HG02610 (cell line): ENCODE measurements around the gene FERMT3.
"Not testable (repeated sequence)": the region's sequence is repeated elsewhere in the genome, so short reads cannot be mapped to it uniquely, and the experiment has no call there.

Experiments used
- ATAC-seq: cut with Tn5 transposase; IDR thresholded peaks from one replicate; pipeline ENCODE4 v1.9.1; 2021; ENCODE audit warnings: mild to moderate bottlenecking, moderate library complexity; ENCODE audit not compliant: unreplicated experiment

Gene FERMT3

GRCh38 chr11:64206457-64207255 is at the start of gene FERMT3:
Gene FERMT3, plus strand, starts transcription at chr11:64206721. Its CDS starts 644 bp downstream, at chr11:64207365.
- ATAC-seq, result peak; percentile 37

- ATAC-seq, result no peak
Measured at GRCh38 chr11:64157631-64158394, 48.7 kb upstream of the FERMT3 start.

GRCh38 chr11:64161037-64161436 is 45.5 kb upstream of the FERMT3 start:
- no peak for ATAC-seq

GRCh38 chr11:64162769-64163168 is 43.8 kb upstream of the FERMT3 start:
- ATAC-seq, result not testable (repeated sequence)

GRCh38 chr11:64163951-64164350 is 42.6 kb upstream of the FERMT3 start:
- ATAC-seq, result no peak

- ATAC-seq, result no peak
Measured at GRCh38 chr11:64164392-64165312, 41.9 kb upstream of the FERMT3 start.

GRCh38 chr11:64165481-64165841 is 41.1 kb upstream of the FERMT3 start:
- no peak for ATAC-seq

- peak; percentile 74 for ATAC-seq
Measured at GRCh38 chr11:64165842-64166635, 40.5 kb upstream of the FERMT3 start, which contains the start of gene MACROD1. Gene MACROD1, minus strand, starts transcription at chr11:64166113. Its CDS starts 119 bp downstream, at chr11:64165994.

GRCh38 chr11:64170419-64170818 is 36.1 kb upstream of the FERMT3 start:
- no peak for ATAC-seq

- no peak for ATAC-seq
Measured at GRCh38 chr11:64173616-64174355, 32.7 kb upstream of the FERMT3 start.

- no peak for ATAC-seq
Measured at GRCh38 chr11:64176751-64177150, 29.8 kb upstream of the FERMT3 start.

- peak; percentile 36 for ATAC-seq
Measured at GRCh38 chr11:64178203-64178602, 28.3 kb upstream of the FERMT3 start.

GRCh38 chr11:64178951-64179639 is 27.4 kb upstream of the FERMT3 start:
- no peak for ATAC-seq

- no peak for ATAC-seq
Measured at GRCh38 chr11:64180891-64181290, 25.6 kb upstream of the FERMT3 start.

- no peak for ATAC-seq
Measured at GRCh38 chr11:64181506-64182411, 24.8 kb upstream of the FERMT3 start.

- no peak for ATAC-seq
Measured at GRCh38 chr11:64183890-64184289, 22.6 kb upstream of the FERMT3 start.

GRCh38 chr11:64185175-64185692 is 21.3 kb upstream of the FERMT3 start:
- ATAC-seq, result peak; percentile 7
